ENCODE measurements around the gene MNX1. TPM values are rescaled to one million over a fixed set of nuclear protein-coding genes. Genes with fewer than 3 reads are reported as not detected.

MNX1 gene
- total and polyA plus RNA-seq, 2 of the 4 experiments (the other 2 are of a cell fraction), result not detected

DNA sequence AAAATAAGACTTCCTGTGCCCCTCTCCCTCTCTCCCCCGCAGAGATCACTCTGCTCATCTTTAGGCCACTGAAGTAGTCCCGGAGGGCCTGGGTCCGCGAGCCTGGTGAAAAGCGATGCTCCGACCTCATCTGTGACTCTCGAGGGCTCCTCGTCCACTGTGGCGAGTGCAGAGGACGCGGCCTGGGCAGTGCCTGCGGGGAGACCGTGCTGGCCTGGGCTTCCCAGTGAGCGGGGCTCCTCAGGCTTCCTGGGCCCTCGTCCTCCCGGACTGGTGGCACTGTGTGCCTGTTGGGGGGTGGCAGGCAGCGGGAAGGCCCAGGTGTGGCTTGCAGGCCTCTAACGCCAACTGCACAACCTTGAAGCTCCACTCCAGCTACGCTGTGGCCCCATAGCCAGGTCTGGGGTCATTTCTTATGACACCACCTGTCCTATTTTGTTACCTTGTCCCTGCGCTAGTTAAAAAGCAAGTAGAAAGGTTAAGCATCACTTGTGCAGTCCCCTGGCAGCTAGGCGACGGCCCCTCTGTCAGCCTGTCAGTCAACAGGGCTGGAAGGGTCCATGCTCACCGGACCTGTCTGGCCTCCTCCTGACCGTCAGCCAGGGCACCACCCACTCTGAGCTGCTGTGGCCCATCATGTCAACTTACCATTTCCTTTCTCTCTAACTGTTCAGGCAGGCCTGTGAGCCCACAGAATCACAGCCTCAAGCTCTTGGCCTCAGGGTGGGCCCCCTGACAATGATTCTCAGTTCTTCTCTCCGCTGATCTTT lies 20.5 kb downstream of the MNX1 start (continued):
- TF ChIP-seq, protein P1, sequence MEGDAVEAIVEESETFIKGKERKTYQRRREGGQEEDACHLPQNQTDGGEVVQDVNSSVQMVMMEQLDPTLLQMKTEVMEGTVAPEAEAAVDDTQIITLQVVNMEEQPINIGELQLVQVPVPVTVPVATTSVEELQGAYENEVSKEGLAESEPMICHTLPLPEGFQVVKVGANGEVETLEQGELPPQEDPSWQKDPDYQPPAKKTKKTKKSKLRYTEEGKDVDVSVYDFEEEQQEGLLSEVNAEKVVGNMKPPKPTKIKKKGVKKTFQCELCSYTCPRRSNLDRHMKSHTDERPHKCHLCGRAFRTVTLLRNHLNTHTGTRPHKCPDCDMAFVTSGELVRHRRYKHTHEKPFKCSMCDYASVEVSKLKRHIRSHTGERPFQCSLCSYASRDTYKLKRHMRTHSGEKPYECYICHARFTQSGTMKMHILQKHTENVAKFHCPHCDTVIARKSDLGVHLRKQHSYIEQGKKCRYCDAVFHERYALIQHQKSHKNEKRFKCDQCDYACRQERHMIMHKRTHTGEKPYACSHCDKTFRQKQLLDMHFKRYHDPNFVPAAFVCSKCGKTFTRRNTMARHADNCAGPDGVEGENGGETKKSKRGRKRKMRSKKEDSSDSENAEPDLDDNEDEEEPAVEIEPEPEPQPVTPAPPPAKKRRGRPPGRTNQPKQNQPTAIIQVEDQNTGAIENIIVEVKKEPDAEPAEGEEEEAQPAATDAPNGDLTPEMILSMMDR (conservative IDR thresholded peaks at IDR 0.05; ENCODE audit: low read depth, low read length), result no peak
- TF ChIP-seq SMC3 (IDR thresholded peaks at IDR 0.05; ENCODE audit: low read depth, low read length) (no peak), CHD1 (IDR thresholded peaks at IDR 0.05; ENCODE audit: low read depth, low read length) (no peak), MAZ (IDR thresholded peaks at IDR 0.05; ENCODE audit: borderline replicate concordance, low read depth, low read length) (no peak)

All from IMR-90 (cell line).